Measurements from ENCODE around the gene GSG1L2.

Gene GSG1L2

DNA sequence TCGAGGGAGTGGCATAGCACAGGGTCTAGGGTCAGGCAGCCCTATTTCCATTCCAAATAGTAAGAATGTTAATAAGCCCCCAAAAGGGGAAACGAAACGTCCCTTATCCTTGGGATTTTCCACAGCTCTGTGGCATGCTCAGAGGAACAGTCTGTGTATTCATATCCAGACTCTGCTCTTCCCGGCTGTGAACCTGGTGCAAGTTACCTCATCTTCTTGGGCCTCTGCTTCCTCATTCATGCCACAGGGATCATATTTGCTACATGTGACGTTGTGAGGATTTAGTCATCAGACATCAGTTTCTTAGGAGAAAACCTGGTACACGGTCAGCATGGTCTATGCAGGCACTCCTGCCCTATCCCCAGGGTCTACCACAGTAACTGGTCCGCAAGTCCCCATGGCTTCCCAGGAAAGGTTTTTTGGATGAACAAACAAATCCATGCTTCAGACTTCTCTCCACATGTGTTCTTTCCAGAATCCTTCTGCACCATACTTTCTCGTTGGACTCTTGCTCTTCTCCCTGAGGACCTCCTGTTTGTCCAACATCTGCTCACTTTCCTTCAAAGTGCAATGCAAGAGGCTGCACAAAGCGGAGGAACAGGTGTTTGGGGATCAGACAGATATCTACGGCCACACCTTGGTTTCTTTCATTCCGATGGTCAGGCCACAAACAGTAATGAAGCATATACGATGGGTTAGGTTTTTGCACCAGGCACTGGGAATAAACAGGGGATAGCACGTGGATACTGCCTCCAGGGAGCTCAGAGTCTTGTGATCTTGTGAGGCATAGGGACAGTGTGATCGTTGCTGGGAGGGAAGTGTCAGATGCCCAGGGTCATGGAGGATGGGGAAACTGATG, 21.5 kb upstream of the GSG1L2 start:
- Histone ChIP-seq H2AFZ (ENCODE audit: low read length) (no peak overlapping the region), H3K9ac (ENCODE audit: low read length) (no peak overlapping the region), H3K9me2 (ENCODE audit: low read depth, low read length) (no peaks in the 10 kb centered on the region), H3K79me2 (ENCODE audit: insufficient read depth, low read length) (no peaks in the 10 kb centered on the region), H3K36me3 (ENCODE audit: insufficient read depth, low read length) (no peaks in the 10 kb centered on the region), H3K4me2 (ENCODE audit: low read length) (no peak overlapping the region), H4K20me1 (ENCODE audit: insufficient read depth, low read length) (no peaks in the 10 kb centered on the region), H3F3A (ENCODE audit: insufficient read depth, low read length) (no peaks in the 10 kb centered on the region), H3K27ac (ENCODE audit: low read depth, low read length, poor library complexity, severe bottlenecking) (no peak overlapping the region), H3K27me3 (ENCODE audit: insufficient read depth, low read length) (no peaks in the 10 kb centered on the region), H3K9me3 (ENCODE audit: low read length) (no peaks in the 10 kb centered on the region), H3K4me1 (ENCODE audit: insufficient read depth, low read length, severe bottlenecking) (no peaks in the 10 kb centered on the region), H3K4me3 (ENCODE audit: low read depth, low read length, poor library complexity, severe bottlenecking) (no peak overlapping the region)
- TF ChIP-seq CTCF (IDR thresholded peaks at IDR 0.05; ENCODE audit: low read length): no peak
- no peak for TF ChIP-seq EZH2 (IDR thresholded peaks at IDR 0.05; ENCODE audit: borderline replicate concordance, low read length)

DNA sequence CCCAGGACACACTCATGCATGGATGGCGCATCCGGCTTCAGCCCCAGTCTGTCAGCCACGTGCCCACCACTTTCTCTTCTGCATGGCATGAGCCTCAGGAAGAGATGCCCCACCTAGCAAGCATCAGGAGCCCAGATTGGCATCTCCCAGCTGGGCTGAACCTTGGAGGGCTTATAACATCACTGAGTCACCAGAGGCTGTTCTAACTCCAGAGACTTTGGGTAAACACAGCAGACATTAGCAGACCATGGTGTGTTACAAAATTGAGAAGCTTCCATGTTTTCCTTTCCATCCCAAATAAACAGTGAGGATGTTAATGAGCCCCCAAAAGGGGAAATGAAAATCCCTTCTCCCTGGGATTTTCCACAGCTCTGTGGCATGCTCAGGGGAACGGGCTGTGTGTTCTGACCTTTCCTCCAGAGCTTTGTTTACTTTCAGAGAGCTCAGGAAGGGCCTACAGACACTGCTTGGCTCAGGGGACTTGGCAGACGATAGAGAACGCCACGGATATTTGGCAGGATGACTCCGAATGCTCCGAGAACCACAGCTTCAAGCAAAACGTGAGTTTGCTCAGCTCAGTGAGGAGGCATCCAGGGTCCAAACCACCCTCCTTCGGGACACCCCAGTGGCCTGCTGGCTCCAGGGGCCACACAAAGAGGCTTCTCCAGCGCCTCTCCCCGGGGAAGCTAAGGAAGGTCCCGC, 20.3 kb upstream of the GSG1L2 start:
- Histone ChIP-seq H3K4me2 (ENCODE audit: low read length) (no peak overlapping the region), H3K36me3 (ENCODE audit: insufficient read depth, low read length) (no peaks in the 10 kb centered on the region), H3K27me3 (ENCODE audit: insufficient read depth, low read length) (no peaks in the 10 kb centered on the region), H3K9me2 (ENCODE audit: low read depth, low read length) (no peaks in the 10 kb centered on the region), H3K4me1 (ENCODE audit: insufficient read depth, low read length, severe bottlenecking) (no peaks in the 10 kb centered on the region), H3F3A (ENCODE audit: insufficient read depth, low read length) (no peaks in the 10 kb centered on the region), H3K9me3 (ENCODE audit: low read length) (no peaks in the 10 kb centered on the region), H4K20me1 (ENCODE audit: insufficient read depth, low read length) (no peaks in the 10 kb centered on the region), H3K9ac (ENCODE audit: low read length) (no peak overlapping the region), H3K4me3 (ENCODE audit: low read depth, low read length, poor library complexity, severe bottlenecking) (no peak overlapping the region), H3K79me2 (ENCODE audit: insufficient read depth, low read length) (no peaks in the 10 kb centered on the region), H3K27ac (ENCODE audit: low read depth, low read length, poor library complexity, severe bottlenecking) (no peak overlapping the region), H2AFZ (ENCODE audit: low read length) (no peak overlapping the region)
- TF ChIP-seq EZH2 (IDR thresholded peaks at IDR 0.05; ENCODE audit: borderline replicate concordance, low read length): no peak
- no peak for TF ChIP-seq CTCF (IDR thresholded peaks at IDR 0.05; ENCODE audit: low read length)

DNA sequence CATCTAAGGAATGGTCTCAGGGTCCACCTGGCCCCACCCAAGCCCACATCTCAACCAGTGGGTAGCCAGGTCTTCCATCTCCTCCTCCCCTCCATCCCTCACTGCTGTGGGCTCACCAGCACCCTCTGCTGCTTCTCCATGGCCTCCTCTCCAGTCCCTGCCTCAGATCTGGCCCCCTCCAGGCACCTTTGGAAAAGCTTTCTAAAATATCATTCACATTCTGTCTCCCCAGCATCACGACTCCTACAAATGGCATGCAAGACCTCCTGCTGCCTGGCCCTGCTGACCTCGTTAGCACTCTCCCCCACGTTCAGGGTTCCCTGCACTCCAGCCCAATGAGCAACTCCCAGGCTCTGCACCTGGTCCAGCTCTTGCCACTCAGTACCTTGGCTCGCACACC, 17.6 kb upstream of the GSG1L2 start:
- Histone ChIP-seq H4K20me1 (ENCODE audit: insufficient read depth, low read length) (no peaks in the 10 kb centered on the region), H3K79me2 (ENCODE audit: insufficient read depth, low read length) (no peaks in the 10 kb centered on the region), H3K4me2 (ENCODE audit: low read length) (no peak overlapping the region), H3K4me1 (ENCODE audit: insufficient read depth, low read length, severe bottlenecking) (no peaks in the 10 kb centered on the region), H3K27ac (ENCODE audit: low read depth, low read length, poor library complexity, severe bottlenecking) (no peak overlapping the region), H3K36me3 (ENCODE audit: insufficient read depth, low read length) (no peaks in the 10 kb centered on the region), H3K27me3 (ENCODE audit: insufficient read depth, low read length) (no peaks in the 10 kb centered on the region), H3K4me3 (ENCODE audit: low read depth, low read length, poor library complexity, severe bottlenecking) (no peak overlapping the region), H3K9ac (ENCODE audit: low read length) (no peak overlapping the region), H3K9me2 (ENCODE audit: low read depth, low read length) (no peaks in the 10 kb centered on the region), H3F3A (ENCODE audit: insufficient read depth, low read length) (no peaks in the 10 kb centered on the region), H3K9me3 (ENCODE audit: low read length) (no peaks in the 10 kb centered on the region), H2AFZ (ENCODE audit: low read length) (no peak overlapping the region)
- TF ChIP-seq CTCF (IDR thresholded peaks at IDR 0.05; ENCODE audit: low read length) (no peak), EZH2 (IDR thresholded peaks at IDR 0.05; ENCODE audit: borderline replicate concordance, low read length) (no peak)
